Liver (tissue), 9 donors: ENCODE results near the gene USP43. TPM values are rescaled to one million over a fixed set of nuclear protein-coding genes. Genes with fewer than 3 reads are reported as not detected.

Source experiments
- DNase-seq: peaks from one replicate; pipeline ENCODE4 v3.0.0-alpha.2; 2017; ENCODE audit warnings: low spot score
- H3K27ac ChIP-seq, 2 donors: one replicate each; pipeline ENCODE4 v1.7.0; 2013; ENCODE audit warnings: inconsistent platforms in 2 of 2, low read length in 2 of 2, control low read depth in 1 of 2, low read depth in 1 of 2, mild to moderate bottlenecking in 1 of 2
- H3K27me3 ChIP-seq, 4 donors: one replicate each; pipeline versions ENCODE4 v1.6.1 to v1.7.0; 2013; ENCODE audit warnings: low read length in 3 of 4, inconsistent platforms in 1 of 4, mild to moderate bottlenecking in 1 of 4, moderate library complexity in 1 of 4; ENCODE audit not compliant: control insufficient read depth in 4 of 4, insufficient read depth in 4 of 4
- H3K36me3 ChIP-seq, 4 donors: one replicate each; pipeline versions ENCODE4 v1.6.1 to v1.7.0; 2013; ENCODE audit warnings: low read length in 3 of 4, mild to moderate bottlenecking in 3 of 4, low read depth in 1 of 4, moderate library complexity in 1 of 4; ENCODE audit not compliant: control insufficient read depth in 4 of 4, insufficient read depth in 3 of 4
- H3K4me1 ChIP-seq, 4 donors: one replicate each; pipeline versions ENCODE4 v1.6.1 to v1.7.0; 2013; ENCODE audit warnings: low read length in 3 of 4, mild to moderate bottlenecking in 3 of 4, moderate library complexity in 1 of 4; ENCODE audit not compliant: control insufficient read depth in 4 of 4, insufficient read depth in 4 of 4
- H3K4me3 ChIP-seq, 3 donors: one replicate each; pipeline versions ENCODE4 v1.6.1 to v1.7.0; 2013; ENCODE audit warnings: low read length in 3 of 3, control low read depth in 1 of 3, low read depth in 1 of 3, mild to moderate bottlenecking in 1 of 3
- H3K9ac ChIP-seq, 2 donors: one replicate each; pipeline ENCODE4 v1.7.0; 2013; ENCODE audit warnings: low read length in 2 of 2, mild to moderate bottlenecking in 2 of 2, moderate library complexity in 2 of 2, control low read depth in 1 of 2, low read depth in 1 of 2
- H3K9me3 ChIP-seq, 4 donors: one replicate each; pipeline versions ENCODE4 v1.6.1 to v1.7.0; 2013; ENCODE audit warnings: low read length in 3 of 4; ENCODE audit not compliant: control insufficient read depth in 4 of 4
- FOXA1 ChIP-seq: IDR thresholded peaks from 2 replicates; pipeline ENCODE4 v1.6.1; 2016; ENCODE audit warnings: antibody characterized with exemption
- FOXA2 ChIP-seq: IDR thresholded peaks from 2 replicates; pipeline ENCODE4 v1.6.1; 2016; ENCODE audit warnings: antibody characterized with exemption
- GABPA ChIP-seq, 2 donors: IDR thresholded peaks in 1 of 2; conservative IDR thresholded peaks in 1 of 2; 2 replicates each; pipeline ENCODE4 v1.6.1; 2016; ENCODE audit warnings: antibody characterized with exemption in 2 of 2, mild to moderate bottlenecking in 1 of 2, moderate library complexity in 1 of 2
- HNF4A ChIP-seq, 2 donors: conservative IDR thresholded peaks; 2 replicates each; pipeline ENCODE4 v1.6.1; 2016; ENCODE audit warnings: antibody characterized with exemption in 2 of 2, mild to moderate bottlenecking in 2 of 2
- JUND ChIP-seq, 2 donors: IDR thresholded peaks; 2 replicates each; pipeline ENCODE4 v1.6.1; 2016; ENCODE audit warnings: antibody characterized with exemption in 2 of 2
- NR2F2 ChIP-seq: IDR thresholded peaks from 2 replicates; pipeline ENCODE4 v1.6.1; 2016; ENCODE audit warnings: antibody characterized with exemption
- RAD21 ChIP-seq, 2 donors: IDR thresholded peaks; 2 replicates each; pipeline ENCODE4 v1.6.1; 2016; ENCODE audit warnings: antibody characterized with exemption in 2 of 2, mild to moderate bottlenecking in 2 of 2
- REST ChIP-seq: IDR thresholded peaks from 2 replicates; pipeline ENCODE4 v1.6.1; 2016; ENCODE audit warnings: antibody characterized with exemption, mild to moderate bottlenecking
- SP1 ChIP-seq: IDR thresholded peaks from 2 replicates; pipeline ENCODE4 v1.6.1; 2018; ENCODE audit warnings: antibody characterized with exemption, mild to moderate bottlenecking
- TAF1 ChIP-seq: conservative IDR thresholded peaks from 2 replicates; pipeline ENCODE4 v1.6.1; 2016; ENCODE audit warnings: antibody characterized with exemption, mild to moderate bottlenecking
- YY1 ChIP-seq: IDR thresholded peaks from 2 replicates; pipeline ENCODE4 v1.6.1; 2016; ENCODE audit warnings: antibody characterized with exemption, mild to moderate bottlenecking
- ZBTB33 ChIP-seq: IDR thresholded peaks from 2 replicates; pipeline ENCODE4 v1.6.1; 2016; ENCODE audit warnings: antibody characterized with exemption
- WGBS: extraction: QIAGEN DNeasy Blood & Tissue Kit; methylation state at CpG from one replicate; pipeline ENCODE4 v1.1.7; 2013; 5-methylcytosine and 5-hydroxymethylcytosine counted together
- polyA plus RNA-seq, 2 donors: library from polyadenylated mRNA; stranded (reverse) in 1 of 2; unstranded in 1 of 2; fragments of 200-250 nt in 1 of 2; fragments of >200 nt in 1 of 2; fragmentation: Nextera tagmentation in 1 of 2; extraction: Ambion mirVana in 1 of 2; gene quantifications; one replicate each; pipeline versions ENCODE4 v1.2.1 to v1.2.3, GENCODE V29; 2013 to 2015
- total RNA-seq, 2 donors: library from RNA; depleted of rRNA; stranded (reverse); fragments of >200 nt; gene quantifications; one replicate each; pipeline ENCODE4 v1.2.3, GENCODE V29; 2014
- TF ChIP-seq, protein P1 (sequence below): IDR thresholded peaks from 2 replicates; pipeline ENCODE4 v1.6.1; 2016; ENCODE audit warnings: antibody characterized with exemption
- TF ChIP-seq, protein P2 (sequence below): IDR thresholded peaks from 2 replicates; pipeline ENCODE4 v1.6.1; 2016; ENCODE audit warnings: antibody characterized with exemption
- TF ChIP-seq, protein P3 (sequence below): fragments of 150-350 bp; IDR thresholded peaks from 2 replicates; pipeline ENCODE4 v1.5.1; 2017; ENCODE audit warnings: improper control_type of control experiment, low read depth, low read length; ENCODE audit not compliant: missing input control
- donor health status: healthy.
- donor health status: healthy.
- donor health status: healthy.
- donor health status: healthy.
- donor health status: healthy.

The USP43 gene
- total and polyA plus RNA-seq, 4 donors = 0.42 to 7.4 (median 0.94) TPM

DNA sequence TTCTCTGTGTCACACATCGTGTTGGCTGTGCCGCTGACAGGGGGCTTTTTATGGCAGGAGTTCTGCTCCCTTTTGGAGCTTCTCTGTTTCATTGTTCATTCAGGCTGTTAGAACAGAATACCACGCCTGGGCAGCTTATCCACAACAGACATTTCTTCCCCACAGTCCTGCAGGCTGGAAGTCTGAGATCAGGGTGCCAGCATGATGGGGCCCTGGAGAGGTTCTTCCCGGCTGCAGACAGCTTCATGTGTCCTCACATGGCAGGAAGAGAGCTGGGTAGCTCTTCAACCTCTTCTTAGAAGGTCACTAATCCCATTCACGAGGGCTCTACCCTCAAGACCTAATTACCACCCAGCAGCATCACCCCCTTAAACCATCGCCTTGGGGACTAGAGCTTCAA is 81.0 kb downstream of the USP43 start:
- DNase-seq = no peak
- Histone ChIP-seq H3K4me1 (no peaks in the 10 kb centered on the region), H3K27ac (no peak overlapping the region), H3K4me3 (no peak overlapping the region), H3K9me3 (no peaks in the 10 kb centered on the region), H3K36me3 (no peaks in the 10 kb centered on the region), H3K27me3 (no peaks in the 10 kb centered on the region), H3K9ac (no peak overlapping the region)
- TF ChIP-seq FOXA2 (no peak), RAD21 (IDR thresholded peaks at IDR 0.05) (no peak), JUND (IDR thresholded peaks at IDR 0.05) (no peak), HNF4A (conservative IDR thresholded peaks at IDR 0.05) (no peak), REST (no peak), TAF1 (no peak)
- TF ChIP-seq, protein P1, sequence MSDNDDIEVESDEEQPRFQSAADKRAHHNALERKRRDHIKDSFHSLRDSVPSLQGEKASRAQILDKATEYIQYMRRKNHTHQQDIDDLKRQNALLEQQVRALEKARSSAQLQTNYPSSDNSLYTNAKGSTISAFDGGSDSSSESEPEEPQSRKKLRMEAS = no peak
- WGBS = 73% methylated on average over 6 of the region's 6 CpGs

GRCh38 chr17:9728005-9728404 is 82.7 kb downstream of the USP43 start:
- TF ChIP-seq SP1 (no peak), JUND (IDR thresholded peaks at IDR 0.05) (no peak), FOXA1 (no peak), NR2F2 (no peak), YY1 (no peak), GABPA (IDR thresholded peaks at IDR 0.05 in 1 of 2, conservative IDR thresholded peaks at IDR 0.05 in 1 of 2) (no peak), HNF4A (conservative IDR thresholded peaks at IDR 0.05) (no peak), ZBTB33 (no peak)
- TF ChIP-seq, protein P2, sequence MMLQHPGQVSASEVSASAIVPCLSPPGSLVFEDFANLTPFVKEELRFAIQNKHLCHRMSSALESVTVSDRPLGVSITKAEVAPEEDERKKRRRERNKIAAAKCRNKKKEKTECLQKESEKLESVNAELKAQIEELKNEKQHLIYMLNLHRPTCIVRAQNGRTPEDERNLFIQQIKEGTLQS = no peak
- TF ChIP-seq, protein P1 = no peak
- TF ChIP-seq, protein P3, sequence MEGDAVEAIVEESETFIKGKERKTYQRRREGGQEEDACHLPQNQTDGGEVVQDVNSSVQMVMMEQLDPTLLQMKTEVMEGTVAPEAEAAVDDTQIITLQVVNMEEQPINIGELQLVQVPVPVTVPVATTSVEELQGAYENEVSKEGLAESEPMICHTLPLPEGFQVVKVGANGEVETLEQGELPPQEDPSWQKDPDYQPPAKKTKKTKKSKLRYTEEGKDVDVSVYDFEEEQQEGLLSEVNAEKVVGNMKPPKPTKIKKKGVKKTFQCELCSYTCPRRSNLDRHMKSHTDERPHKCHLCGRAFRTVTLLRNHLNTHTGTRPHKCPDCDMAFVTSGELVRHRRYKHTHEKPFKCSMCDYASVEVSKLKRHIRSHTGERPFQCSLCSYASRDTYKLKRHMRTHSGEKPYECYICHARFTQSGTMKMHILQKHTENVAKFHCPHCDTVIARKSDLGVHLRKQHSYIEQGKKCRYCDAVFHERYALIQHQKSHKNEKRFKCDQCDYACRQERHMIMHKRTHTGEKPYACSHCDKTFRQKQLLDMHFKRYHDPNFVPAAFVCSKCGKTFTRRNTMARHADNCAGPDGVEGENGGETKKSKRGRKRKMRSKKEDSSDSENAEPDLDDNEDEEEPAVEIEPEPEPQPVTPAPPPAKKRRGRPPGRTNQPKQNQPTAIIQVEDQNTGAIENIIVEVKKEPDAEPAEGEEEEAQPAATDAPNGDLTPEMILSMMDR = no peak
- H3K9me3 ChIP-seq = no peaks in the 10 kb centered on the region
- no peaks in the 10 kb centered on the region for H3K27me3 ChIP-seq
- H3K27ac ChIP-seq = no peak overlapping the region
- no peaks in the 10 kb centered on the region for H3K36me3 ChIP-seq
- H3K4me3 ChIP-seq = no peak overlapping the region
- H3K9ac ChIP-seq = no peak overlapping the region
- WGBS = 93% methylated on average over 18 of the region's 18 CpGs
- H3K4me1 ChIP-seq = no peaks in the 10 kb centered on the region
- no peak for DNase-seq
